Measurements from ENCODE around the gene ZNF750.
A peak's percentile ranks its signal among the peaks of the same experiment; 100 is the strongest.

Gene ZNF750

GRCh38 chr17:82814834-82815233 is 25.0 kb downstream of the ZNF750 start:
- no peak for DNase-seq

- no peak for DNase-seq
Measured at GRCh38 chr17:82813299-82814051, 26.3 kb downstream of the ZNF750 start.

- no peak for DNase-seq
Measured at GRCh38 chr17:82812601-82813000, 27.2 kb downstream of the ZNF750 start.

GRCh38 chr17:82812058-82812457 is 27.8 kb downstream of the ZNF750 start:
- no peak for DNase-seq

DNA sequence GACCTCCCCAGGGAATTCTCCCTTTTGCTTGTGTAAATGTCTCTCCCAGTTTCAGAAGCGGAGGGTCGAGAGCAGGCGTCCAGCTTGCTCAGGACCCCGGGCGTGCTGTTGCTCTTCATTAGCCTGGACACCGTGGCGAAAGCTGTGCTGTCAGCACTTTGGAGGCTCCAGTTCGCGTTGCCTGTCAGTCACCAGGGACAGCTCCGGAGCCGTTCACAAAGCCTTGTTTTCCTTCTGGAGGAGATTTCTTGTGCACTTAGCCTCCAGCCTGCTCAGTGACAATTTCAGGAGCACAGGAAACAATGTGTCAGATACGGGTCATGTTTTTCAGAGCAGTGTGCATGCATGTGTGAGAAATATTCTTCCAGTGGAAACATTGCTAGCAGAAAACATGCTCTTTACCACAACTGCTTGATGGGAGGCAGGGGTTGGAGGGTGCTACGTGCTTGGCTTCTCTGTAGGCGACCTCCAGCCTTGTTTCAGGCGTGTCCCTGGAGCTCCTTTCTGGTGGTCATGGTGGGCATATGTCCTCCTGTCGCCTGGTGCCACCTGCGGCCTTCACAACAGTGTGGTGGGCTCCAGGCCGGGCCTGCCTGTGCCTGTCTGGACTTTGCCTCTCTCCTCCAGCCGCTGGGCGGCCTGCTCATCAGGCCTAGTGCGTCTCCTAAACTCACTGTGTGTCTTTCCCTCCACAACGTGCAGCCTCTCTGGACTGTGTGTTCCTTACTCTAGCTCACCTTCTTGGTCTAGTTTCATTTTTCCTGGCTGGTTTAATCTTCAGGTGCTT is 29.0 kb downstream of the ZNF750 start:
- DNase-seq, result no peak

DNA sequence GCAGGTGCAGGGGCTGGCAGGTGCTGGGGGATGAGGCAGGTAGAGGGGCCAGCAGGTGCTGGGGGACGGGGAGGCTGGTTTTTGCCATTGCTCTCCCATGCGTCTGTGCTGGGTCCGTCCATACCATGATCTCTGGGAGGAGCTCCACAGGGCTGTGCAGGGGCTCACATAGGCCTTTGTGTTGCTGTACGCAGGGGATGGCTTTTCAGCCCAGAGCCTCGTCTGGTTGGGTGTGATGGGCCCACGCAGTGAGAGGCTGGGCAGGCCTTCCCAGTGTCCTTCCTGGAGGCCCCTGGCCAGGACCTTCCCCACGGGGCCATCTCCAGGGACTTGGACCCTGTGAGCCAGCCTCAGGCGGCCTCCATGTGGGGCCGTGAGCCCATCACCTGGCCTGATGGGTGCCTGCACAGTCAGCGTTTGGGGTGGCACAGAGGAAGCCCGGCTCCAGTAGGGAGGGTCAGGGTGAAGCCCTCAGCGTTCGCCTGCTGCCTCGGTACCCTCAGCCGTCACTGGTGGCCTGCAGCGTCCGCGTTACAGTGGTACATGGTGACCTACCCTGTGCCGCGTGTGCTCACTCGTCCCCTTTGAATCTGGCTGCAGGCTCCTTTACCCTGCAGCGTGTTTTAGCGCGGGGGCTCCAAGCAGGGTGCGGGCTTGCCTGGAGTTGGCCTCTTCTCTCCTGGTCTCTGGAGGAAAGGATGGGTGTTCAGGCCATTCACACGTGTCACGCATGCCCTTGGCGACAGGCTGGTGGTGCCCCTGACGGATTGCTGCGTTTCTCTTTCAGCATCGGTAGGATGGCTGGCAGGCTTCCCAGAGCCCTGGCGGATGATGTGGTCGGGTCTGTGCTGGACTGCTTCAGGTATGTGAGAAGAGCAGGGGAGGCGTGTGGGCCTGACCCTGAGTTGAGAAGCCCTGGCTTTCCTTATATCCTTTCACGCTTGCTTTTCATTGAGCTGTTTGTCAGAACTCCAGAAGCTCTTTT is 30.6 kb downstream of the ZNF750 start:
- DNase-seq, result peak in 1 of 56 donors; percentile 9

DNA sequence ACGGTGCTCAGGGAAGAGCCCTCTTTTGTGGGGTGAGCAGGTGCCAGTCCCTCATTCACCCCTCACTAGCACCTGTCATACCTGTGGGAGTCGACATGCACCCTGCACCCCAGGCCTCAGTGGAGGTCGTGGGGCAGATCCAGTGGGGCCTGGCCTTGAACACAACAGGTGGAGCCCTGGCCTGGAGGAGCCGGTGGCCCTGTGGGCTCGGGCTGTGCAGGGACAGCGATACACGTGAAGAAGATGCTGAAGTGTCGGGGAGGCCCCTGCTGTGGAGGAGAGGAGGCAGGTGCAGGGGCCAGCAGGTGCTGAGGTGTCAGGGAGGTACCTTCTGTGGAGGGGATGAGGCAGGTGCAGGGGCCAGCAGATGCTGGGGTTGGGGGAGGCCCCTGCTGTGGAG is 31.8 kb downstream of the ZNF750 start:
- DNase-seq, result no peak

GRCh38 chr17:82807562-82807961 is 32.3 kb downstream of the ZNF750 start:
- no peak for DNase-seq

- no peak for DNase-seq
Measured at GRCh38 chr17:82807101-82807500, 32.7 kb downstream of the ZNF750 start.

DNA sequence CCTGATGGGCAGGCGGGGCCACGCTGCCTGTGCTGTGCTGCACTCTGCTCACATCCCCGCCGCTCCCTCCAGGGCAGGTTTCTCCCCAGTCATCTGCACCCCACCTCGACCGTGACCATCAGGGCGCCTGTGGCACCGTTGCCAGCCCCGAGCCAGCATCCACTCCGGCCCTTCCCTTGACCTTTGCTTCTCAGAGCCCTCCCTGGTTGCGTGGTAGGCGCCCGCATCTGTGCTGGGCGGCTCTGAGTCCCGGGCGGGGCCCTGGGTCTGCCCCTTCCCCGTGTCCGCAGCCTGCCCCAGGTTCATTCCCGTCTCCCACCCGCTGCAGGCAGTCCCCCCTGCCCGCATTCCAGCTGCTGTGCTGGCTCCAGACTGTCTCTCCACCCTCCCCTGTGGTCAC is 33.2 kb downstream of the ZNF750 start:
- DNase-seq, result no peak

GRCh38 chr17:82805823-82806222 is 34.0 kb downstream of the ZNF750 start:
- no peak for DNase-seq

DNA sequence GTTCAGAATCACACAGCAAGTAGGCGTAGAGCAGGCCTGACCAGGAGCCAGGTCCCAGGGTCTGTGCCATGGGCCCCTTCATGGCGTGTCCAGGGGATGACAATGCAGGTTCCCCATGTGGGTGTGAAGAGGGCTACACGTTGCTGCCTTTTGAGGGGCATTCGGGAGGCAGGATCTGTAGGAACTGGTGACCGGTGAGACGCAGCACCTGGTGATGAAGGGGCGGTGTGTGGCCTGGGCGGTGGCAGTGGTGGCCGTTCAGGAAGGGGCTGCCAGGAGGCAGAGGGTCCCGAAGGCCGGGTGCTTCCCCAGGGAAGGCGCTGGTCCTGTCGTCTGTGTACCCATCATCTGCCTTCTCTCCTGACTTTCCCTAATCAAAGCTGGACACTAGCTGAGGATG is 34.6 kb downstream of the ZNF750 start:
- DNase-seq, result no peak

GRCh38 chr17:82804442-82805191 is 35.2 kb downstream of the ZNF750 start:
- DNase-seq, result peak in 15 of 56 donors; percentile 4 to 56 (median 20)

DNA sequence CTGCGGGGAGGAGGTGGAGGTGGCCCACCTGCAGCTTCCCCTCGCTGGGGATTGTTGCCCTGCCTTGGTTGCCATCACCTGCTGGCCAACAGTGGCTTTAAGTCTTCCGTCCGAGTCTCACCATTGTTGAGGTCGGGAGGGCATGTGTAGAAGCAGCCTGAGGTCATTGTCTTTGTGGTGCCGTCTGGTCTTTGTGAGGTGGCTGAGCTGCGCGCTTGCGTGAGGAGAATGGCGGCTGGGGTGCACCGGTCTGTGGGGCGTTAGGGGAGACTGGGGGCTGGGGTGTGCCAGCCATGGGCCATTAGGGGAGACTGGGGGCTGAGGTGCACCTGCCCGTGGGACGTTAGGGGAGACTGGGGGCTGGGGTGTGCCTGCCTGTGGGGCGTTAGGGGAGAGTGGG is 36.2 kb downstream of the ZNF750 start:
- no peak for DNase-seq

- no peak for DNase-seq
Measured at GRCh38 chr17:82803185-82803584, 36.6 kb downstream of the ZNF750 start.

DNA sequence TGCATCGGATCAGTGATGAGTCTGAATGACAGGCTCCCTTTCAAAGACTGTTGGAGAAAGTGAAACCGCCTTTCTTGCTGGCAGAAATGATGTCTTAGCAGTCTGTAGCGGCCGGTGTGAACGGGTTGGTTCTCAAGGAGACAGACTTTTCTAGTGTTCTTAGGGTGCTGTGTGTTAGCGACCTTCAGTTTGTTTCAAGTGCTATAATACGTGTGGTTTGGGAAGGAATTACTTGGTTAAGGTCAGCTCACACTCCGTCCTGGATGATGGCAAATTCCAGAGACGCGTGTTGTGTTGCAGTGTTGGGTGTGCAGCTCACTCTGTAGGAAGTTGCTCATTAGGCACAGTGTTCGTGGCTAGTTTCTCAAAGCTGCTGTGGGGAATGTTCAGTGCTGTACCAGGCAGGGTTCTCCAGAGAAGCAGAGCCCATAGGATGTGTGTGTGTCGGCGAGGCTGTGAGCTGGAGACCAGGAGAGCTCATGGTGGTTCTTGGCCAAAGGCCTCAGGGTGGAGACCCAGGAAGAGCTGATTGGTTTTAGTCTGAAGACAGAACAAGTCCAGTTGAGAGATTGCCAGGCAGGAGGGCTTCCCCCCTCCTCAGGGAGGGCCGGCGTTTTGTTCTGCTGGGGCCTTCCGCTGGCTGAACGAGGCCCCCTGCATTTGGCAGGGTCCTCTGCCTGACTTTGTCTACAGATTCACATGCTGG is 37.6 kb downstream of the ZNF750 start:
- no peak for DNase-seq

DNA sequence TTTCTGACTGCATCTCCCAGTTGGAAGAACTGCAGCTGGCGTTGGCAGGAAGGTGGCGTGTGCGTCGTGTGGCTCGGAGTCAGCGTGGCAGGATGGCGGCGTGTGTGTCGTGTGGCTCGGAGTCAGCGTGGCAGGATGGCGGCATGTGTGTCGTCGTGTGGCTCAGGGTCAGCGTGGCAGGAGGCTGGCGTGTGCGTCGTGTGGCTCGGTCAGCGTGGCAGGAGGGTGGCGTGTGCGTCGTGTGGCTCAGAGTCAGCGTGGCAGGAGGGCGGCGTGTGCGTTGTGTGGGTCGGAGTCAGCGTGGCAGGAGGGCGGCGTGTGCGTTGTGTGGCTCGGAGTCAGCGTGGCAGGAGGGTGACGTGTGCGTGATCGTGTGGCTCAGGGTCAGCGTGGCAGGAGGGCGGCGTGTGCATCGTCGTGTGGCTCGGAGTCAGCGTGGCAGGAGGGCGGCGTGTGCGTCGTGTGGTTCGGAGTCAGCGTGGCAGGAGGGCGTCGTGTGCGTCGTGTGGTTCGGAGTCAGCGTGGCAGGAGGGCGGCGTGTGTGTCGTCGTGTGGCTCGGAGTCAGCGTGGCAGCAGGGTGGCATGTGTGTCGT is 38.3 kb downstream of the ZNF750 start:
- no peak for DNase-seq

- no peak for DNase-seq
Measured at GRCh38 chr17:82800885-82801284, 38.9 kb downstream of the ZNF750 start.

GRCh38 chr17:82799591-82799990 is 40.2 kb downstream of the ZNF750 start:
- no peak for DNase-seq

DNA sequence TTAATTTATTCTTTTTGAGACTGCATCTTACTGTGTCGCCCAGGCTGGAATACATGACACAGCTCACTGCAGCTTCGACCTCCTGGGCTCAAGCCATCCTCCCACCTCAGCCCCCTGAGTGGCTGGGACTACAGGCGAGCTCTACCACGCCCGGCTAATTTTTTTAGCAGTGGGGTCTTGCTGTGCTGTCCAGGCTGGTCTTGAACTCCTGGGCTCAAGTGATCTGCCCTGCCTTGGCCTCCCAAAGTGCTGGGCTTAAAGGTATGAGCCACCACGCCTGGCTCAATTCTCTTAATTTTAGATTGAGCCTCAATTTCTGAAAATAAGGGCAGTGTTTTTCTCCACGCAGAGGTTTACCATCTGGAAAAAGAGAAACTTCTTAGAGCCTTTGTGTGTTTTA is 41.1 kb downstream of the ZNF750 start:
- no peak for DNase-seq

Measured in amygdala (tissue), 56 donors.